Memory B cell (primary cell): ENCODE results near the gene ICA1.

Experiments used
- ATAC-seq: fragments of 150-1000 bp; cut with Tn5 transposase; 2 replicates; pipeline ENCODE4 v1.10.0; 2021; ENCODE audit warnings: low read depth, mild to moderate bottlenecking, moderate library complexity
- DNase-seq, 2 donors: peaks; one replicate each; pipeline ENCODE4 v3.0.0; 2022; ENCODE audit warnings: low spot score in 2 of 2
- H3K27ac Mint-ChIP-seq: one replicate; pipeline ENCODE4 v1.8.0; 2022; ENCODE audit warnings: mild to moderate bottlenecking, moderate library complexity, mixed read lengths
- H3K27me3 Mint-ChIP-seq: one replicate; pipeline ENCODE4 v1.8.0; 2022; ENCODE audit warnings: mixed read lengths
- H3K36me3 Mint-ChIP-seq: one replicate; pipeline ENCODE4 v1.8.0; 2022; ENCODE audit warnings: mild to moderate bottlenecking, mixed read lengths
- H3K4me1 Mint-ChIP-seq: one replicate; pipeline ENCODE4 v1.8.0; 2022; ENCODE audit warnings: mixed read lengths
- H3K4me3 Mint-ChIP-seq: one replicate; pipeline ENCODE4 v1.8.0; 2022; ENCODE audit warnings: mild to moderate bottlenecking, moderate library complexity, mixed read lengths
- H3K9me3 Mint-ChIP-seq: one replicate; pipeline ENCODE4 v1.8.0; 2022; ENCODE audit warnings: mixed read lengths

ICA1 gene

GRCh38 chr7:8208816-8209215 is 53.2 kb downstream of the ICA1 start:
- no peak overlapping the region for H3K27ac Mint-ChIP-seq
- ATAC-seq (no peak), DNase-seq (no peak)
- H3K27me3 Mint-ChIP-seq, result peaks cover 2% of the 10 kb centered on the region
- H3K4me3 Mint-ChIP-seq, result no peak overlapping the region
- no peaks in the 10 kb centered on the region for H3K36me3 Mint-ChIP-seq
- H3K9me3 Mint-ChIP-seq, result no peaks in the 10 kb centered on the region
- no peaks in the 10 kb centered on the region for H3K4me1 Mint-ChIP-seq

GRCh38 chr7:8206956-8207355 is 55.0 kb downstream of the ICA1 start:
- Mint-ChIP-seq H3K36me3 (no peaks in the 10 kb centered on the region), H3K4me1 (no peaks in the 10 kb centered on the region), H3K27me3 (peaks cover 2% of the 10 kb centered on the region), H3K4me3 (no peak overlapping the region), H3K27ac (no peak overlapping the region), H3K9me3 (no peaks in the 10 kb centered on the region)
- no peak for DNase-seq
- no peak for ATAC-seq

- Mint-ChIP-seq H3K27ac (no peak overlapping the region), H3K36me3 (no peaks in the 10 kb centered on the region), H3K9me3 (no peaks in the 10 kb centered on the region), H3K4me1 (no peaks in the 10 kb centered on the region), H3K27me3 (peaks cover 2% of the 10 kb centered on the region), H3K4me3 (no peak overlapping the region)
- DNase-seq (no peak), ATAC-seq (no peak)
Measured at GRCh38 chr7:8205537-8205936, 56.4 kb downstream of the ICA1 start.

GRCh38 chr7:8205031-8205387 is 57.0 kb downstream of the ICA1 start:
- H3K4me1 Mint-ChIP-seq, result no peaks in the 10 kb centered on the region
- no peaks in the 10 kb centered on the region for H3K36me3 Mint-ChIP-seq
- ATAC-seq, result no peak

GRCh38 chr7:8204339-8205030 is 57.5 kb downstream of the ICA1 start:
- Mint-ChIP-seq H3K9me3 (no peaks in the 10 kb centered on the region), H3K4me3 (no peak overlapping the region), H3K4me1 (no peaks in the 10 kb centered on the region), H3K27ac (no peak overlapping the region), H3K27me3 (peaks cover 2% of the 10 kb centered on the region), H3K36me3 (no peaks in the 10 kb centered on the region)
- DNase-seq, result no peak
- no peak for ATAC-seq

More at GRCh38 chr7:8205031-8205387, 57.0 kb downstream of the ICA1 start:
- no peak for DNase-seq
- Mint-ChIP-seq H3K27ac (no peak overlapping the region), H3K9me3 (no peaks in the 10 kb centered on the region), H3K27me3 (peaks cover 2% of the 10 kb centered on the region), H3K4me3 (no peak overlapping the region)

- Mint-ChIP-seq H3K4me1 (no peaks in the 10 kb centered on the region), H3K9me3 (no peaks in the 10 kb centered on the region), H3K27me3 (peaks cover 2% of the 10 kb centered on the region), H3K36me3 (no peaks in the 10 kb centered on the region), H3K4me3 (no peak overlapping the region), H3K27ac (no peak overlapping the region)
- ATAC-seq (no peak), DNase-seq (no peak)
Measured at GRCh38 chr7:8201846-8202441, 60.0 kb downstream of the ICA1 start.

GRCh38 chr7:8200717-8201116 is 61.2 kb downstream of the ICA1 start:
- H3K27ac Mint-ChIP-seq, result no peak overlapping the region
- DNase-seq, result no peak
- no peaks in the 10 kb centered on the region for H3K4me1 Mint-ChIP-seq
- H3K9me3 Mint-ChIP-seq, result no peaks in the 10 kb centered on the region
- no peaks in the 10 kb centered on the region for H3K36me3 Mint-ChIP-seq
- peaks cover 2% of the 10 kb centered on the region for H3K27me3 Mint-ChIP-seq
- no peak for ATAC-seq
- H3K4me3 Mint-ChIP-seq, result no peak overlapping the region

- Mint-ChIP-seq H3K4me3 (no peak overlapping the region), H3K36me3 (no peaks in the 10 kb centered on the region), H3K27ac (no peak overlapping the region), H3K4me1 (no peaks in the 10 kb centered on the region), H3K27me3 (peaks cover 2% of the 10 kb centered on the region), H3K9me3 (no peaks in the 10 kb centered on the region)
- ATAC-seq, result no peak
- no peak for DNase-seq
Measured at GRCh38 chr7:8200316-8200715, 61.7 kb downstream of the ICA1 start.

GRCh38 chr7:8197994-8198698 is 63.8 kb downstream of the ICA1 start:
- Mint-ChIP-seq H3K27ac (no peak overlapping the region), H3K4me3 (no peak overlapping the region), H3K4me1 (no peaks in the 10 kb centered on the region), H3K27me3 (no peaks in the 10 kb centered on the region), H3K36me3 (no peaks in the 10 kb centered on the region), H3K9me3 (no peaks in the 10 kb centered on the region)
- DNase-seq (no peak), ATAC-seq (no peak)

- no peaks in the 10 kb centered on the region for H3K36me3 Mint-ChIP-seq
- H3K9me3 Mint-ChIP-seq, result no peaks in the 10 kb centered on the region
- H3K4me3 Mint-ChIP-seq, result no peak overlapping the region
- no peaks in the 10 kb centered on the region for H3K27me3 Mint-ChIP-seq
- no peaks in the 10 kb centered on the region for H3K4me1 Mint-ChIP-seq
- no peak for ATAC-seq
- H3K27ac Mint-ChIP-seq, result no peak overlapping the region
- no peak for DNase-seq
Measured at GRCh38 chr7:8192897-8193296, 69.1 kb downstream of the ICA1 start.

- Mint-ChIP-seq H3K4me3 (no peak overlapping the region), H3K36me3 (no peaks in the 10 kb centered on the region), H3K27me3 (no peaks in the 10 kb centered on the region), H3K27ac (no peak overlapping the region), H3K4me1 (peaks cover 11% of the 10 kb centered on the region), H3K9me3 (no peaks in the 10 kb centered on the region)
- DNase-seq, result peak; percentile 42 to 60
- peak; percentile 86 for ATAC-seq
Measured at GRCh38 chr7:8190119-8190895, 71.7 kb downstream of the ICA1 start.

- H3K4me1 Mint-ChIP-seq, result peaks cover 13% of the 10 kb centered on the region
- no peak overlapping the region for H3K27ac Mint-ChIP-seq
- H3K4me3 Mint-ChIP-seq, result no peak overlapping the region
- ATAC-seq, result no peak
- no peaks in the 10 kb centered on the region for H3K27me3 Mint-ChIP-seq
- H3K36me3 Mint-ChIP-seq, result no peaks in the 10 kb centered on the region
- no peak for DNase-seq
- H3K9me3 Mint-ChIP-seq, result no peaks in the 10 kb centered on the region
Measured at GRCh38 chr7:8189625-8190024, 72.3 kb downstream of the ICA1 start.

- Mint-ChIP-seq H3K9me3 (no peaks in the 10 kb centered on the region), H3K4me1 (peaks cover 18% of the 10 kb centered on the region), H3K36me3 (no peaks in the 10 kb centered on the region), H3K4me3 (no peak overlapping the region), H3K27ac (peak overlapping the region; percentile 31), H3K27me3 (no peaks in the 10 kb centered on the region)
- DNase-seq, result no peak
- peak; percentile 76 for ATAC-seq
Measured at GRCh38 chr7:8185926-8186683, 75.9 kb downstream of the ICA1 start.
